LNCaP clone FGC (cell line): ENCODE measurements around the gene ARHGAP10.

Experiments used
- DNase-seq: peaks from one replicate; pipeline ENCODE4 v3.0.0-alpha.2; 2011; ENCODE audit warnings: low read depth
- H3K4me3 ChIP-seq: 2 replicates; pipeline ENCODE4 v1.5.1; 2011; ENCODE audit warnings: mild to moderate bottlenecking, low read depth, low read length, control low read depth
- CTCF ChIP-seq: IDR thresholded peaks from 2 replicates; pipeline ENCODE4 v1.5.1; 2012; ENCODE audit warnings: mild to moderate bottlenecking; ENCODE audit not compliant: control insufficient read depth, insufficient read depth; ENCODE audit errors: extremely low read depth

The ARHGAP10 gene

GRCh38 chr4:148022975-148023374 lies 291.1 kb downstream of the ARHGAP10 start:
- no peak for TF ChIP-seq CTCF
- H3K4me3 ChIP-seq: no peak overlapping the region
- DNase-seq: peak; percentile 25

GRCh38 chr4:148023512-148024181 lies 291.8 kb downstream of the ARHGAP10 start:
- no peak overlapping the region for H3K4me3 ChIP-seq
- DNase-seq: no peak
- no peak for TF ChIP-seq CTCF

GRCh38 chr4:148025981-148026380 lies 294.1 kb downstream of the ARHGAP10 start:
- TF ChIP-seq CTCF: no peak
- H3K4me3 ChIP-seq: no peak overlapping the region

GRCh38 chr4:148027201-148027600 lies 295.3 kb downstream of the ARHGAP10 start:
- DNase-seq: no peak

More at GRCh38 chr4:148025981-148026380, 294.1 kb downstream of the ARHGAP10 start:
- no peak for DNase-seq

GRCh38 chr4:148029781-148030180 lies 297.9 kb downstream of the ARHGAP10 start:
- TF ChIP-seq CTCF: no peak
- DNase-seq: no peak
- H3K4me3 ChIP-seq: no peak overlapping the region

More at GRCh38 chr4:148027201-148027600, 295.3 kb downstream of the ARHGAP10 start:
- no peak for TF ChIP-seq CTCF
- H3K4me3 ChIP-seq: no peak overlapping the region

- TF ChIP-seq CTCF: no peak
- DNase-seq: no peak
- no peak overlapping the region for H3K4me3 ChIP-seq
Observed at GRCh38 chr4:148030193-148030873, 298.4 kb downstream of the ARHGAP10 start.
